Measurements from ENCODE around the gene PRKCQ.

Gene PRKCQ

GRCh38 chr10:6570893-6571292, 9.2 kb downstream of the PRKCQ start:
- FAIRE-seq (no peak), DNase-seq (ENCODE audit: insufficient read length, low spot score) (no peak)

- DNase-seq (ENCODE audit: insufficient read length, low spot score) (no peak), FAIRE-seq (no peak)
These were observed 10.8 kb downstream of the PRKCQ start for GRCh38 chr10:6569259-6569658.

- DNase-seq (ENCODE audit: insufficient read length, low spot score) (no peak), FAIRE-seq (no peak)
These were observed 12.2 kb downstream of the PRKCQ start for GRCh38 chr10:6567884-6568283.

- no peak for FAIRE-seq
- DNase-seq (ENCODE audit: insufficient read length, low spot score): no peak
These were observed 12.8 kb downstream of the PRKCQ start for GRCh38 chr10:6567203-6567703.

GRCh38 chr10:6565588-6565987, 14.5 kb downstream of the PRKCQ start:
- FAIRE-seq: no peak

GRCh38 chr10:6564367-6564766, 15.7 kb downstream of the PRKCQ start:
- FAIRE-seq: no peak
- no peak for DNase-seq (ENCODE audit: insufficient read length, low spot score)

More at GRCh38 chr10:6565588-6565987, 14.5 kb downstream of the PRKCQ start:
- DNase-seq (ENCODE audit: insufficient read length, low spot score): no peak

GRCh38 chr10:6563731-6564130, 16.3 kb downstream of the PRKCQ start:
- DNase-seq (ENCODE audit: insufficient read length, low spot score): no peak
- no peak for FAIRE-seq

- DNase-seq (ENCODE audit: insufficient read length, low spot score) (no peak), FAIRE-seq (no peak)
These were observed 17.0 kb downstream of the PRKCQ start for GRCh38 chr10:6563075-6563474.

GRCh38 chr10:6562221-6562620, 17.9 kb downstream of the PRKCQ start:
- DNase-seq (ENCODE audit: insufficient read length, low spot score) (no peak), FAIRE-seq (no peak)

- FAIRE-seq: no peak
These were observed 18.5 kb downstream of the PRKCQ start for GRCh38 chr10:6561552-6561951.

GRCh38 chr10:6558759-6559461, 21.2 kb downstream of the PRKCQ start:
- DNase-seq (ENCODE audit: insufficient read length, low spot score): no peak
- no peak for FAIRE-seq

More at GRCh38 chr10:6561552-6561951, 18.5 kb downstream of the PRKCQ start:
- no peak for DNase-seq (ENCODE audit: insufficient read length, low spot score)

- DNase-seq (ENCODE audit: insufficient read length, low spot score) (no peak), FAIRE-seq (no peak)
These were observed 21.8 kb downstream of the PRKCQ start for GRCh38 chr10:6558272-6558671.

- no peak for DNase-seq (ENCODE audit: insufficient read length, low spot score)
- no peak for FAIRE-seq
These were observed 26.1 kb downstream of the PRKCQ start for GRCh38 chr10:6553937-6554336.

- no peak for DNase-seq (ENCODE audit: insufficient read length, low spot score)
- FAIRE-seq: no peak
These were observed 36.6 kb downstream of the PRKCQ start for GRCh38 chr10:6543431-6544005.

GRCh38 chr10:6542999-6543430, 37.1 kb downstream of the PRKCQ start:
- no peak for FAIRE-seq
- DNase-seq (ENCODE audit: insufficient read length, low spot score): no peak

- no peak for DNase-seq (ENCODE audit: insufficient read length, low spot score)
- FAIRE-seq: no peak
These were observed 40.2 kb downstream of the PRKCQ start for GRCh38 chr10:6539833-6540232.

GRCh38 chr10:6537770-6538169, 42.3 kb downstream of the PRKCQ start:
- FAIRE-seq (no peak), DNase-seq (ENCODE audit: insufficient read length, low spot score) (no peak)

- DNase-seq (ENCODE audit: insufficient read length, low spot score): no peak
- FAIRE-seq: no peak
These were observed 44.0 kb downstream of the PRKCQ start for GRCh38 chr10:6536102-6536501.

GRCh38 chr10:6535156-6535764, 44.8 kb downstream of the PRKCQ start:
- DNase-seq (ENCODE audit: insufficient read length, low spot score) (no peak), FAIRE-seq (no peak)

- DNase-seq (ENCODE audit: insufficient read length, low spot score) (no peak), FAIRE-seq (no peak)
These were observed 47.8 kb downstream of the PRKCQ start for GRCh38 chr10:6532321-6532720.

- FAIRE-seq (no peak), DNase-seq (ENCODE audit: insufficient read length, low spot score) (no peak)
These were observed 49.1 kb downstream of the PRKCQ start for GRCh38 chr10:6530966-6531365.

All from HTR-8/SVneo (cell line).